GM12878 (cell line): ENCODE data around the gene TOP1. TPM values are rescaled to one million over a fixed set of nuclear protein-coding genes. Genes with fewer than 3 reads are reported as not detected.

Source experiments
- BMI1 ChIP-seq: fragments of 450-650 bp; IDR thresholded peaks from 2 replicates; pipeline ENCODE4 v1.6.1; 2016; ENCODE audit warnings: mild to moderate bottlenecking, moderate library complexity, borderline replicate concordance
- CTCF ChIP-seq, 3 experiments: IDR thresholded peaks in 2 of 3; conservative IDR thresholded peaks in 1 of 3; 2 replicates each; pipeline ENCODE4 v1.5.1; 2011; ENCODE audit warnings: low read depth in 3 of 3, low read length in 3 of 3, mild to moderate bottlenecking in 3 of 3, control low read depth in 2 of 3, moderate library complexity in 2 of 3, inconsistent platforms in 1 of 3, mixed read lengths in 1 of 3; ENCODE audit not compliant: control insufficient read depth in 2 of 3, insufficient read depth in 1 of 3; ENCODE audit errors: extremely low read depth in 1 of 3
- EP300 ChIP-seq, 2 experiments: fragments of 150-350 bp in 1 of 2; IDR thresholded peaks; 2 replicates each; pipeline ENCODE4 v1.6.1; 2011 to 2012; ENCODE audit warnings: low read depth in 2 of 2, low read length in 2 of 2, borderline replicate concordance in 1 of 2, improper control_type of control experiment in 1 of 2, inconsistent platforms in 1 of 2; ENCODE audit not compliant: control insufficient read depth in 1 of 2
- ETV6 ChIP-seq, 2 experiments: fragments of 450-650 bp in 1 of 2; IDR thresholded peaks in 1 of 2; conservative IDR thresholded peaks in 1 of 2; 2 replicates each; pipeline ENCODE4 v1.6.1; 2014; ENCODE audit warnings: antibody characterized with exemption in 1 of 2, borderline replicate concordance in 1 of 2, low read depth in 1 of 2, mild to moderate bottlenecking in 1 of 2, moderate library complexity in 1 of 2
- FOXK2 ChIP-seq: fragments of 450-650 bp; IDR thresholded peaks from 2 replicates; pipeline ENCODE4 v1.6.1; 2017; ENCODE audit warnings: mild to moderate bottlenecking, moderate library complexity
- GATAD2B ChIP-seq: fragments of 450-650 bp; conservative IDR thresholded peaks from 2 replicates; pipeline ENCODE4 v1.6.1; 2017; ENCODE audit warnings: low read depth, mild to moderate bottlenecking, moderate library complexity
- JUND ChIP-seq: IDR thresholded peaks from 2 replicates; pipeline ENCODE4 v1.6.1; 2012; ENCODE audit warnings: low read depth, mild to moderate bottlenecking, low read length, improper control_type of control experiment, moderate library complexity
- KDM1A ChIP-seq: fragments of 200-600 bp; sonication (generic); IDR thresholded peaks from 2 replicates; pipeline ENCODE4 v1.6.1; 2016; ENCODE audit warnings: borderline replicate concordance
- KLF5 ChIP-seq: fragments of 450-650 bp; IDR thresholded peaks from 2 replicates; pipeline ENCODE4 v1.6.1; 2014; ENCODE audit warnings: mild to moderate bottlenecking; ENCODE audit not compliant: partially characterized antibody
- MEF2B ChIP-seq: fragments of 450-650 bp; IDR thresholded peaks from 2 replicates; pipeline ENCODE4 v1.6.1; 2018; ENCODE audit warnings: mild to moderate bottlenecking, moderate library complexity; ENCODE audit not compliant: partially characterized antibody, poor library complexity, severe bottlenecking
- MLLT1 ChIP-seq: fragments of 450-650 bp; IDR thresholded peaks from 2 replicates; pipeline ENCODE4 v1.6.1; 2016; ENCODE audit warnings: mild to moderate bottlenecking
- NKRF ChIP-seq: fragments of 450-650 bp; conservative IDR thresholded peaks from 2 replicates; pipeline ENCODE4 v1.6.1; 2017; ENCODE audit warnings: mild to moderate bottlenecking, moderate library complexity
- PBX3 ChIP-seq: IDR thresholded peaks from 2 replicates; pipeline ENCODE4 v1.6.1; 2011; ENCODE audit warnings: mild to moderate bottlenecking, low read depth, low read length, moderate library complexity; ENCODE audit not compliant: insufficient replicate concordance
- SMAD5 ChIP-seq: IDR thresholded peaks from 2 replicates; pipeline ENCODE4 v1.6.1; 2016; ENCODE audit warnings: antibody characterized with exemption, low read depth
- SMC3 ChIP-seq: IDR thresholded peaks from 2 replicates; pipeline ENCODE4 v1.6.1; 2011; ENCODE audit warnings: low read length, improper control_type of control experiment, borderline replicate concordance
- YBX1 ChIP-seq: fragments of 450-650 bp; IDR thresholded peaks from 2 replicates; pipeline ENCODE4 v1.6.1; 2016; ENCODE audit warnings: antibody characterized with exemption
- ZBTB4 ChIP-seq: fragments of 450-650 bp; formaldehyde crosslinking; IDR thresholded peaks from 2 replicates; pipeline ENCODE4 v1.4.0; 2022; ENCODE audit warnings: mild to moderate bottlenecking, moderate library complexity
- ZNF217 ChIP-seq: fragments of 450-650 bp; IDR thresholded peaks from 2 replicates; pipeline ENCODE4 v1.6.1; 2017; ENCODE audit warnings: antibody characterized with exemption, mild to moderate bottlenecking
- polyA plus RNA-seq, 11 experiments: library from polyadenylated mRNA; depleted of rRNA in 4 of 11; unstranded in 6 of 11; stranded (reverse) in 5 of 11; fragments of >200 nt; fragmentation: Nextera tagmentation in 4 of 11; fragmentation: Illumina TruSeq in 1 of 11; extraction: Ambion mirVana in 4 of 11; extraction: Trizol in 1 of 11; gene quantifications; 1 replicate in 1 of 11; 2 replicates in 10 of 11; pipeline versions ENCODE4 v1.2.1 to v1.2.3, GENCODE V29; 2011 to 2016; ENCODE audit warnings: inconsistent platforms in 2 of 11, missing spikeins in 2 of 11, low read depth in 1 of 11
- total RNA-seq, 4 experiments: library from RNA; depleted of rRNA in 3 of 4; stranded (reverse); fragments of >200 nt in 3 of 4; fragmentation: Illumina TruSeq in 1 of 4; extraction: Trizol in 1 of 4; gene quantifications; 2 replicates each; pipeline versions ENCODE4 v1.2.1 to v1.2.3, GENCODE V29; 2013 to 2021

The TOP1 gene
- total and polyA plus RNA-seq, 10 of the 15 experiments (the other 5 are each of a cell fraction or from before 2014, with no cell fraction given): 21.5 to 128 (median 47.3) TPM

- TF ChIP-seq ZBTB4 (no peak), NKRF (peak; percentile 67), JUND (no peak), GATAD2B (peak; percentile 95), SMAD5 (no peak), KLF5 (peak; percentile 54), PBX3 (peak; percentile 94), SMC3 (no peak), MLLT1 (peak; percentile 35), MEF2B (no peak), KDM1A (no peak), YBX1 (no peak), FOXK2 (no peak), BMI1 (no peak), CTCF (IDR thresholded peaks at IDR 0.05 in 2 of 3, conservative IDR thresholded peaks at IDR 0.05 in 1 of 3; ENCODE audit: control insufficient read depth in 2 of 3, extremely low read depth in 1 of 3, insufficient read depth in 1 of 3, low read depth in 3 of 3, low read length in 3 of 3) (no peak), ZNF217 (peak; percentile 80; the same call in 1 of the 2 replicates), EP300 (IDR thresholded peaks at IDR 0.05; ENCODE audit: borderline replicate concordance in 1 of 2, control insufficient read depth in 1 of 2, low read depth in 2 of 2, low read length in 2 of 2) (no peak), ETV6 (conservative IDR thresholded peaks at IDR 0.05 in 1 of 2, IDR thresholded peaks at IDR 0.05 in 1 of 2; ENCODE audit: borderline replicate concordance in 1 of 2, low read depth in 1 of 2) (no peak)
These were observed 108.3 kb downstream of the TOP1 start, which contains the start of gene PLCG1 (continued) for GRCh38 chr20:41136680-41137613.
